Endothelial cell of umbilical vein (primary cell): ENCODE measurements around the gene MUC5AC. TPM values are rescaled to one million over a fixed set of nuclear protein-coding genes. Genes with fewer than 3 reads are reported as not detected.

ENCODE experiments used
- BruUV-seq: library from RNA; stranded (reverse); fragments of 400-500 nt; replicated peaks from 2 replicates; lab custom pipeline; 2021; lab: Mats Ljungman, UMichigan
- CTCF ChIA-PET: fragments of 300-600, 350-600 bp; sonication (Branson Sonifier 250); formaldehyde crosslinking; loops from one replicate; lab custom pipeline; 2021; ENCODE audit warnings: antibody characterized with exemption, inconsistent platforms; lab: Charles Lee
- POLR2A ChIA-PET: fragments of 300-600, 350-600 bp; sonication (Branson Sonifier 250); formaldehyde crosslinking; loops from one replicate; lab custom pipeline; 2021; ENCODE audit warnings: antibody characterized with exemption, inconsistent platforms; lab: Charles Lee
- DNase-seq: peaks from one replicate; pipeline ENCODE4 v3.0.0-alpha.2; 2011; ENCODE audit warnings: low read depth, low spot score
- FAIRE-seq: peaks from 2 replicates; lab custom pipeline; 2011; peaks lifted over from hg19 to GRCh38; lab: Jason Lieb, UNC
- H2AFZ ChIP-seq: 2 replicates; pipeline ENCODE4 v1.6.0; 2012; ENCODE audit warnings: low read depth, low read length, control low read depth, inconsistent platforms
- H3K27ac ChIP-seq: 2 replicates; pipeline ENCODE4 v1.5.1; 2011; ENCODE audit warnings: low read depth, mild to moderate bottlenecking, control low read depth, low read length, moderate library complexity; ENCODE audit not compliant: insufficient read depth
- H3K27me3 ChIP-seq, 2 experiments: 2 replicates each; pipeline versions ENCODE4 v1.6.0 to v1.6.1; 2011; ENCODE audit warnings: low read length in 2 of 2, mixed read lengths in 1 of 2; ENCODE audit not compliant: control insufficient read depth in 2 of 2, insufficient read depth in 2 of 2
- H3K36me3 ChIP-seq, 2 experiments: 2 replicates in 1 of 2; 3 replicates in 1 of 2; pipeline ENCODE4 v1.5.1; 2011; ENCODE audit warnings: low read length in 2 of 2, mild to moderate bottlenecking in 1 of 2, moderate library complexity in 1 of 2; ENCODE audit not compliant: control insufficient read depth in 2 of 2, insufficient read depth in 2 of 2; ENCODE audit errors: extremely low read depth in 1 of 2
- H3K4me1 ChIP-seq: 3 replicates; pipeline ENCODE4 v1.5.1; 2011; ENCODE audit warnings: mild to moderate bottlenecking, low read length; ENCODE audit not compliant: control insufficient read depth, insufficient read depth; ENCODE audit errors: extremely low read depth
- H3K4me2 ChIP-seq: 2 replicates; pipeline ENCODE4 v1.6.1; 2011; ENCODE audit warnings: low read length, control low read depth, mixed read lengths; ENCODE audit not compliant: insufficient read depth
- H3K4me3 ChIP-seq, 3 experiments: fragments of 200-600 bp in 1 of 3; sonication (generic), shearing (Covaris generic) in 1 of 3; replicated peaks in 1 of 3; 2 replicates each; pipeline ENCODE4 v1.5.1; 2011 to 2016; ENCODE audit warnings: control low read depth in 3 of 3, low read length in 3 of 3, mild to moderate bottlenecking in 2 of 3, inconsistent platforms in 1 of 3, low read depth in 1 of 3, moderate library complexity in 1 of 3; ENCODE audit not compliant: insufficient read depth in 1 of 3
- H3K79me2 ChIP-seq: 2 replicates; pipeline ENCODE4 v1.6.0; 2012; ENCODE audit warnings: low read length, inconsistent platforms; ENCODE audit not compliant: control insufficient read depth, insufficient read depth
- H3K9ac ChIP-seq: replicated peaks from 2 replicates; pipeline ENCODE3; 2011; ENCODE audit warnings: low read length, control low read depth; ENCODE audit not compliant: insufficient read depth; ENCODE audit errors: extremely low read depth
- H3K9me1 ChIP-seq: replicated peaks from 3 replicates; pipeline ENCODE4 v1.6.0; 2011; ENCODE audit warnings: mild to moderate bottlenecking, low read length; ENCODE audit not compliant: control insufficient read depth, insufficient read depth; ENCODE audit errors: extremely low read depth
- H3K9me3 ChIP-seq: replicated peaks from 2 replicates; pipeline ENCODE4 v1.5.1; 2012; ENCODE audit warnings: low read length, inconsistent platforms; ENCODE audit not compliant: control insufficient read depth, insufficient read depth
- H4K20me1 ChIP-seq: replicated peaks from 2 replicates; pipeline ENCODE3; 2011; ENCODE audit warnings: mild to moderate bottlenecking, low read length; ENCODE audit not compliant: control insufficient read depth, insufficient read depth; ENCODE audit errors: extremely low read depth
- EZH2 ChIP-seq: IDR thresholded peaks from 2 replicates; pipeline ENCODE4 v1.6.1; 2012; ENCODE audit warnings: borderline replicate concordance, low read depth, mild to moderate bottlenecking, moderate library complexity, low read length, inconsistent platforms; ENCODE audit not compliant: severe bottlenecking
- FOS ChIP-seq: IDR thresholded peaks from 2 replicates; pipeline ENCODE4 v1.6.1; 2011; ENCODE audit warnings: mild to moderate bottlenecking, low read length, moderate library complexity, borderline replicate concordance; ENCODE audit not compliant: insufficient read depth
- GATA2 ChIP-seq: IDR thresholded peaks from 2 replicates; pipeline ENCODE4 v1.7.0; 2011; ENCODE audit warnings: low read depth, mild to moderate bottlenecking, moderate library complexity, mixed read lengths, low read length; ENCODE audit not compliant: insufficient read length, insufficient read depth
- JUN ChIP-seq: IDR thresholded peaks from 2 replicates; pipeline ENCODE4 v1.6.1; 2011; ENCODE audit warnings: borderline replicate concordance, low read depth; ENCODE audit not compliant: insufficient read length, insufficient read depth
- MYC ChIP-seq: IDR thresholded peaks from one replicate; pipeline ENCODE4 v1.6.1; 2011; ENCODE audit warnings: mild to moderate bottlenecking, low read depth, low read length
- POLR2A ChIP-seq: IDR thresholded peaks from 2 replicates; pipeline ENCODE4 v1.6.1; 2012; ENCODE audit warnings: low read depth, mild to moderate bottlenecking, control low read depth, low read length
- POLR2AphosphoS5 ChIP-seq: IDR thresholded peaks from 2 replicates; pipeline ENCODE4 v1.6.1; 2012; ENCODE audit warnings: low read depth, mild to moderate bottlenecking, control low read depth, low read length, moderate library complexity; ENCODE audit not compliant: insufficient read depth
- dilution Hi-C: fragments of 300-500 bp; cut with MboI; formaldehyde crosslinking; loops from one replicate; pipeline ENCODE4 v1.15.0; 2019; ENCODE audit warnings: low sequenced_read_pairs; ENCODE audit not compliant: extremely low pct_ligation_motif_present
- intact Hi-C: fragments of 100-400 bp; cut with micrococcal nuclease; formaldehyde crosslinking; loops from one replicate; pipeline ENCODE4 v1.10.0; 2022
- polyA plus RNA-seq, 4 experiments: library from polyadenylated mRNA; depleted of rRNA in 3 of 4; stranded (reverse) in 3 of 4; unstranded in 1 of 4; fragments of >200 nt; gene quantifications; 2 replicates each; pipeline versions ENCODE4 v1.2.1 to v1.2.3, GENCODE V29; 2011 to 2012; ENCODE audit warnings: missing spikeins in 1 of 4
- total RNA-seq: library from RNA; stranded (reverse); gene quantifications from 2 replicates; pipeline ENCODE4 v1.2.3, GENCODE V29; 2021
- TF ChIP-seq, protein P1 (sequence below): IDR thresholded peaks from 2 replicates; pipeline ENCODE4 v1.6.1; 2011; ENCODE audit not compliant: insufficient read depth, insufficient read length
- TF ChIP-seq, protein P2 (sequence below), 2 donors: IDR thresholded peaks; 1 replicate in 1 of 2; 2 replicates in 1 of 2; pipeline ENCODE4 v1.5.1; 2011; ENCODE audit warnings: low read length in 2 of 2, mild to moderate bottlenecking in 2 of 2, moderate library complexity in 2 of 2, control low read depth in 1 of 2, inconsistent platforms in 1 of 2, low read depth in 1 of 2; ENCODE audit not compliant: insufficient read depth in 1 of 2; ENCODE audit errors: extremely low read depth in 1 of 2

MUC5AC gene
- total and polyA plus RNA-seq, 2 donors (not counting 3 experiments of a cell fraction or from before 2014, with no cell fraction given), result not detected

DNA sequence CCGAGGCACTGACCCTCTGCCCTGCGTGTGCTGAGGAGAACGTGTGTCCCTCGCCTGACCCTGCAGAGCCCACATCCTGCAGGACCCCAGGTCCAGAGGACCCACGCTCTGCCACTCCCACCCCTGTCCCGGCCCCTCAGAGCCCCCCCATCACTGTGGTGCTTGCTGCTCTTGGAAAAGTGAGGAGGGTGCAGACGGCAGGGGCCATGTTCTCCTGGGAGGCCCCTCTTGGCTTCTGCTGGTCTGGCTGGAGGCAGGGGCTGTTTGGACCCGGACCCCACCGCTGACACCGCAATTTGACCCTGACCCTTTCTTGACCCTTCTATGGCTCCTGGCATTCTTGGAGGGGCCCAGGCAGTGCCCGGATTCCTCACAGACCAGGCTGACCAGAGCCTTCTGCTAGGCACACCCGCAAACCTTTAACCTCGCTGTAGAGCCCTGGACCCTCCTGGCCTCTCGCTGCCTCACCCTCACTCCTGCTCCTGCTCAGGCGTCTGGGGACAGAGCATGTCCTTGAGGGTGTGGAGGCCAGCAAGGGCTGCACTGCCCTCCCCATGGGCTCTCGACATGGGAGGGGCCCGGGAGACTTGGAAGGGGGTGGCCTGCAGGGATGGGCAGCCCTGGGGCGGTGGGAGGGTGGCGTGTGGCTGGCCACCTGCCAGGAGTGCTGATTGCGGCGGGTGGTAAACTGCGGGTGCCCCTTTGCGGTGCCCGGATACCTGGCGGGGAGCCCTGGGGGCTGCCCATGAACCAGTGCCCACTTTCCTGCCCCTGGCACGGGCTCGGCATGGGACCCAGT is 37.0 kb upstream of the MUC5AC start:
- H3K27me3 ChIP-seq, result no peaks in the 10 kb centered on the region
- H2AFZ ChIP-seq, result no peak overlapping the region
- H3K9me1 ChIP-seq, result no peaks in the 10 kb centered on the region
- H3K9ac ChIP-seq, result no peak overlapping the region
- ChIA-PET CTCF (no interaction called here), POLR2A (no interaction called here)
- no peaks in the 10 kb centered on the region for H3K79me2 ChIP-seq
- no peak overlapping the region for H3K4me3 ChIP-seq
- dilution Hi-C loops (no loop called here), intact Hi-C loops (no loop called here)
- H3K36me3 ChIP-seq, result no peaks in the 10 kb centered on the region
- H3K4me1 ChIP-seq, result no peaks in the 10 kb centered on the region
- no peak overlapping the region for H3K27ac ChIP-seq
- no peak for DNase-seq
- H4K20me1 ChIP-seq, result no peaks in the 10 kb centered on the region
- no peaks in the 10 kb centered on the region for H3K9me3 ChIP-seq
- no peak overlapping the region for H3K4me2 ChIP-seq
- BruUV-seq, result no TSS peak
- FAIRE-seq, result no peak
- TF ChIP-seq, protein P1, sequence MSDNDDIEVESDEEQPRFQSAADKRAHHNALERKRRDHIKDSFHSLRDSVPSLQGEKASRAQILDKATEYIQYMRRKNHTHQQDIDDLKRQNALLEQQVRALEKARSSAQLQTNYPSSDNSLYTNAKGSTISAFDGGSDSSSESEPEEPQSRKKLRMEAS, result no peak
- TF ChIP-seq FOS (no peak), POLR2AphosphoS5 (no peak), EZH2 (no peak), MYC (no peak), GATA2 (no peak), POLR2A (no peak), JUN (no peak)
- TF ChIP-seq, protein P2, sequence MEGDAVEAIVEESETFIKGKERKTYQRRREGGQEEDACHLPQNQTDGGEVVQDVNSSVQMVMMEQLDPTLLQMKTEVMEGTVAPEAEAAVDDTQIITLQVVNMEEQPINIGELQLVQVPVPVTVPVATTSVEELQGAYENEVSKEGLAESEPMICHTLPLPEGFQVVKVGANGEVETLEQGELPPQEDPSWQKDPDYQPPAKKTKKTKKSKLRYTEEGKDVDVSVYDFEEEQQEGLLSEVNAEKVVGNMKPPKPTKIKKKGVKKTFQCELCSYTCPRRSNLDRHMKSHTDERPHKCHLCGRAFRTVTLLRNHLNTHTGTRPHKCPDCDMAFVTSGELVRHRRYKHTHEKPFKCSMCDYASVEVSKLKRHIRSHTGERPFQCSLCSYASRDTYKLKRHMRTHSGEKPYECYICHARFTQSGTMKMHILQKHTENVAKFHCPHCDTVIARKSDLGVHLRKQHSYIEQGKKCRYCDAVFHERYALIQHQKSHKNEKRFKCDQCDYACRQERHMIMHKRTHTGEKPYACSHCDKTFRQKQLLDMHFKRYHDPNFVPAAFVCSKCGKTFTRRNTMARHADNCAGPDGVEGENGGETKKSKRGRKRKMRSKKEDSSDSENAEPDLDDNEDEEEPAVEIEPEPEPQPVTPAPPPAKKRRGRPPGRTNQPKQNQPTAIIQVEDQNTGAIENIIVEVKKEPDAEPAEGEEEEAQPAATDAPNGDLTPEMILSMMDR (IDR thresholded peaks at IDR 0.05; ENCODE audit: extremely low read depth in 1 of 2, insufficient read depth in 1 of 2, low read depth in 1 of 2, low read length in 2 of 2), result no peak
